AG08395 (cell line): ENCODE results near the gene AIF1.

Source experiments
- DNase-seq: peaks from one replicate; pipeline ENCODE4 v3.0.0; 2012; ENCODE audit warnings: mixed read lengths, low spot score

Gene AIF1

DNA sequence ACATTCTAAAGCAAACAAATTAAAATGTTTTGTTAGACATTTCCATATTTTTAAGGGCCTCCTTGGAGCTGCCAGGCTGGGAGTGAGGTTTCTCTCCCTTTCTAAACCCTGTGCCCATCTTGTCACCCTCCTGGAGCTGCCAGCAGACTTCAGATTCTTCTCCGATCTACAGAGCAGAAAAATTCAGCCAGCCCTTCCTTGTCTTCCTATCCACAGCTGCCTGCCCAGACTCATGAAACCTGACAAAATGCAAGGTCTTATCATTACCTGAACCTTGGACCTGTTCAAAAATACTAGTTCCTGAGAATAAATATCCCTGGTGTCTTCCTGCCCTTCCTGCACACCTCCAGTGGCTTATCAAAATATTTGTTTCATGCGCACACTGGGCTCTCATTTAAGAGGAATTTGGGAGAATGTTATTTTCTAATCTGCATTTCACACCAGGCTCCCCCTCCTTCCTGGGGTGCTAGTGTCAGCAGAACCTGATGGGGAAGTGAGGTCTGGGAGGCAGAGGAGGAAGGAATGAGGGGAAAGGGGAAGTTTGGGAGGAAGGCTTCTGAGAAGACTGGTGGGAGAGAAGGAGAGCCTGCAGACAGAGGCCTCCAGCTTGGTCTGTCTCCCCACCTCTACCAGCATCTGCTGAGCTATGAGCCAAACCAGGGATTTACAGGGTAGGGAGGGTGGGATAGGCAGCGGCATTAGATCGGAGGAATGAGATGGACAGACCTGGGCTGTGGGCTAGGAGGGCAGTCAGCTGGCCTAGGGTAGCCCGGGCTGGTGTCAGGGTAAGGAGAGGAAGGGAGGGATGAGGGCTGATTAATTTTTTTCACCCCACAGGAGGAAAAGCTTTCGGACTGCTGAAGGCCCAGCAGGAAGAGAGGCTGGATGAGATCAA is at the start of gene AIF1:
Gene AIF1, plus strand, starts transcription at position 551 of the 895 bp plus-strand sequence. Its CDS starts 96 bp downstream, at position 647.
- DNase-seq, result no peak

GRCh38 chr6:31567531-31568370 is 47.3 kb upstream of the AIF1 start:
- DNase-seq, result no peak

DNA sequence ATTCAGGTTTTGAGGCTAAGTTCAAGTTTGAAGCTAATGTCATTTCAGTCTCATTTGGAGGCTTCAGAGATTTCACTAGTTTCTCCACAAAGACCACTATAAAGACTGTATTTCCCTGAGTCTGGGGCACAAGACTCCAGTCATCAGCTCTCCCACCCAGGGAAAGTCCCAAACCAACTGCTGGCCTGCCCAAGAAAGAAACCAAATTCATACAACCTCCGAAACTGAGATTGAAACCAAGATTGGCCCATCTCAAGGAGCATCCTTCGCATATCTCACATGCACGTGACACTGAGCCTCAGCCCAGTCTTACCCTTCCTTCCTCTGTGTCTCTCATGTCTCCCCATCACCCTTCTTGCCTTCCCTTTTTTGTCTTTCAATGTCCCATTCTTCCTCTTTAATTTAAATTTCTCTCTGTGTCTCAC is 46.5 kb upstream of the AIF1 start:
- DNase-seq, result no peak

DNA sequence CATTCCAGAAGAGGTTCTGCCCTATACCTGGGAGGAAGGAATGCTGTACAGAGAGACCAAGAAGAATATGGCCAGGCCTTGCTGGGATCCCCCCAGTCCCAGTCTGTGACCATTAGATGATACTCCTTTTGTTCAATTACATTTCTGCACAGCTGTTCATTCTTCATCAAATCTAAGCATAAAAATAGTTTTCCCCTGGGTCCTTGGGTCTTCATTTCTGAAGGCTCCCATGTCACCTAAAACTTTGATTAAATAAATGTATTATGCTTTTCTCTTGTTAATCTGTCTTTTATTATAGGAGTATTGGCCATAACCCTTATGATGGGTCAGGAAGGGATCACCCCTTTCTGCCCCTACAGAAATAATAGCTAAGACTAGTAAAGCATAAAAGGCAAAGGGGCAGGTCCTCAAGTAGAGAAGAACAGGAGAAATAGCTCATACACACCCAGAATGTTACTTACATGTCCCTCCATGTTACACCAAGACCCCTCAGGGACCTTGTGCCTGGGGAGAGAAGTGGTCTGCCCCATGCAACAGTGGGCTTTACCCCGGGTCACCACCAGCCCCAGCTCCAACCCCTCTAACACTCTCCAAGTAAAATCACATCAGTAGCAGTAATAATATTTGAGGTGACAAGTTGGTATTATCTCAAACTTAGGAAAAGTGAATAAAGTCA is 45.0 kb upstream of the AIF1 start:
- no peak for DNase-seq

GRCh38 chr6:31572041-31572911 is 42.8 kb upstream of the AIF1 start, which contains the start of gene LTA:
Gene LTA (plus strand): TSS chr6:31572289. CDS start chr6:31572743, 454 bp downstream.
- DNase-seq, result no peak

DNA sequence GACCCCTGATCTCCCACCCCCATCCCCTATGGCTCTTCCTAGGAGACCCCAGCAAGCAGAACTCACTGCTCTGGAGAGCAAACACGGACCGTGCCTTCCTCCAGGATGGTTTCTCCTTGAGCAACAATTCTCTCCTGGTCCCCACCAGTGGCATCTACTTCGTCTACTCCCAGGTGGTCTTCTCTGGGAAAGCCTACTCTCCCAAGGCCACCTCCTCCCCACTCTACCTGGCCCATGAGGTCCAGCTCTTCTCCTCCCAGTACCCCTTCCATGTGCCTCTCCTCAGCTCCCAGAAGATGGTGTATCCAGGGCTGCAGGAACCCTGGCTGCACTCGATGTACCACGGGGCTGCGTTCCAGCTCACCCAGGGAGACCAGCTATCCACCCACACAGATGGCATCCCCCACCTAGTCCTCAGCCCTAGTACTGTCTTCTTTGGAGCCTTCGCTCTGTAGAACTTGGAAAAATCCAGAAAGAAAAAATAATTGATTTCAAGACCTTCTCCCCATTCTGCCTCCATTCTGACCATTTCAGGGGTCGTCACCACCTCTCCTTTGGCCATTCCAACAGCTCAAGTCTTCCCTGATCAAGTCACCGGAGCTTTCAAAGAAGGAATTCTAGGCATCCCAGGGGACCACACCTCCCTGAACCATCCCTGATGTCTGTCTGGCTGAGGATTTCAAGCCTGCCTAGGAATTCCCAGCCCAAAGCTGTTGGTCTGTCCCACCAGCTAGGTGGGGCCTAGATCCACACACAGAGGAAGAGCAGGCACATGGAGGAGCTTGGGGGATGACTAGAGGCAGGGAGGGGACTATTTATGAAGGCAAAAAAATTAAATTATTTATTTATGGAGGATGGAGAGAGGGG is 41.6 kb upstream of the AIF1 start:
- no peak for DNase-seq

GRCh38 chr6:31574106-31575061 is 40.6 kb upstream of the AIF1 start:
- DNase-seq, result no peak

GRCh38 chr6:31575335-31575901 is 39.6 kb upstream of the AIF1 start, which contains the start of gene TNF:
Gene TNF (plus strand): TSS chr6:31575565. CDS start chr6:31575742, 177 bp downstream.
- DNase-seq, result no peak

DNA sequence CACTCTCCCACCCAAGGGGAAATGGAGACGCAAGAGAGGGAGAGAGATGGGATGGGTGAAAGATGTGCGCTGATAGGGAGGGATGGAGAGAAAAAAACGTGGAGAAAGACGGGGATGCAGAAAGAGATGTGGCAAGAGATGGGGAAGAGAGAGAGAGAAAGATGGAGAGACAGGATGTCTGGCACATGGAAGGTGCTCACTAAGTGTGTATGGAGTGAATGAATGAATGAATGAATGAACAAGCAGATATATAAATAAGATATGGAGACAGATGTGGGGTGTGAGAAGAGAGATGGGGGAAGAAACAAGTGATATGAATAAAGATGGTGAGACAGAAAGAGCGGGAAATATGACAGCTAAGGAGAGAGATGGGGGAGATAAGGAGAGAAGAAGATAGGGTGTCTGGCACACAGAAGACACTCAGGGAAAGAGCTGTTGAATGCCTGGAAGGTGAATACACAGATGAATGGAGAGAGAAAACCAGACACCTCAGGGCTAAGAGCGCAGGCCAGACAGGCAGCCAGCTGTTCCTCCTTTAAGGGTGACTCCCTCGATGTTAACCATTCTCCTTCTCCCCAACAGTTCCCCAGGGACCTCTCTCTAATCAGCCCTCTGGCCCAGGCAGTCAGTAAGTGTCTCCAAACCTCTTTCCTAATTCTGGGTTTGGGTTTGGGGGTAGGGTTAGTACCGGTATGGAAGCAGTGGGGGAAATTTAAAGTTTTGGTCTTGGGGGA is 38.9 kb upstream of the AIF1 start:
- DNase-seq, result no peak

- no peak for DNase-seq
These were observed 38.0 kb upstream of the AIF1 start for GRCh38 chr6:31576897-31577578.

GRCh38 chr6:31577579-31577966 is 37.5 kb upstream of the AIF1 start:
- DNase-seq, result no peak

- no peak for DNase-seq
These were observed 36.6 kb upstream of the AIF1 start for GRCh38 chr6:31578184-31579118.

DNA sequence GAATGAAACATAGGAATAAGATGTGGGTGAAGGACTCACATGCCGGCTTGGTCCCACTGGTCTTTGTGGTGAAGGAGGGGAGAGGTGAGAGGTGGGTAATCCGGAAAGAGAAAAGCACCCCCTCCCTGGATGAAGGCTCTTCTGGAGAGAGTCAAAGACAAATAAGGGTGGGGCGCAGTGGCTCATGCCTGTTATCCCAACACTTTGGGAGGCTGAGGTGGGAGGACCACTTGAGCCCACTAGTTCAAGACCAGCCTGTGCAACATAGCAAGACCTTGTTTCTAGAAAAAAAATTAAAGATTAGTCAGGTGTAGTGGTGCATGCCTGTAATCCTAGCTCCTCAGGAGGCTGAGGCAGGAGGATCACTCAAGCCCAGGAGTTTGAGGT is 35.9 kb upstream of the AIF1 start:
- DNase-seq, result no peak

GRCh38 chr6:31579546-31580437 is 35.2 kb upstream of the AIF1 start:
- no peak for DNase-seq

- no peak for DNase-seq
These were observed 34.6 kb upstream of the AIF1 start for GRCh38 chr6:31580438-31580740.
